IMR-90 (cell line): Measurements from ENCODE around the gene TPT1. TPM values are rescaled to one million over a fixed set of nuclear protein-coding genes. Genes with fewer than 3 reads are reported as not detected.

Experiments
- ATAC-seq: fragments of 200-7000 bp; cut with Tn5 transposase; 2 replicates; pipeline ENCODE4 v1.9.1; 2020; ENCODE audit warnings: low read depth, mild to moderate bottlenecking, moderate library complexity
- BruUV-seq: library from RNA; stranded (reverse); fragments of 400-500 nt; replicated peaks from 2 replicates; lab custom pipeline; 2021; lab: Mats Ljungman, UMichigan
- CTCF ChIA-PET: fragments of 300-600 bp; formaldehyde crosslinking; extraction: SDS; loops from one replicate; lab custom pipeline; 2021; ENCODE audit warnings: antibody characterized with exemption; lab: Yijun Ruan, JAX
- POLR2A ChIA-PET: fragments of 300-600 bp; sonication (Branson Sonifier 250); formaldehyde crosslinking; loops from one replicate; lab custom pipeline; 2022; ENCODE audit warnings: antibody characterized with exemption; ENCODE audit not compliant: unreplicated experiment; lab: Charles Lee
- DNase-seq: peaks from one replicate; pipeline ENCODE4 v3.0.0; 2013
- H2AFZ ChIP-seq: replicated peaks from 2 replicates; pipeline ENCODE3; 2013; ENCODE audit warnings: low read length, mild to moderate bottlenecking; ENCODE audit not compliant: poor library complexity
- H2AK5ac ChIP-seq: 2 replicates; pipeline ENCODE4 v1.6.1; 2013; ENCODE audit warnings: low read depth, low read length, inconsistent platforms
- H2AK9ac ChIP-seq: replicated peaks from 2 replicates; pipeline ENCODE3; 2013; ENCODE audit warnings: mild to moderate bottlenecking, low read depth, low read length, moderate library complexity; ENCODE audit not compliant: poor library complexity
- H2BK120ac ChIP-seq: 2 replicates; pipeline ENCODE4 v1.6.1; 2013; ENCODE audit warnings: low read depth, low read length, inconsistent platforms
- H2BK15ac ChIP-seq: 3 replicates; pipeline ENCODE4 v1.6.1; 2013; ENCODE audit warnings: low read depth, low read length, inconsistent platforms
- H2BK20ac ChIP-seq: 2 replicates; pipeline ENCODE4 v1.6.1; 2013; ENCODE audit warnings: low read depth, mild to moderate bottlenecking, inconsistent platforms, low read length, moderate library complexity
- H2BK5ac ChIP-seq: 2 replicates; pipeline ENCODE4 v1.6.1; 2013; ENCODE audit warnings: mild to moderate bottlenecking, low read depth, low read length, inconsistent platforms; ENCODE audit not compliant: poor library complexity, severe bottlenecking
- H3K14ac ChIP-seq: replicated peaks from 2 replicates; pipeline ENCODE4 v1.6.1; 2013; ENCODE audit warnings: low read depth, low read length, inconsistent platforms
- H3K18ac ChIP-seq: 2 replicates; pipeline ENCODE4 v1.6.1; 2013; ENCODE audit warnings: low read depth, low read length, control low read depth
- H3K23ac ChIP-seq: 2 replicates; pipeline ENCODE4 v1.6.1; 2013; ENCODE audit warnings: low read depth, low read length, inconsistent platforms
- H3K27ac ChIP-seq: 2 replicates; pipeline ENCODE4 v1.5.1; 2013; ENCODE audit warnings: mild to moderate bottlenecking, control low read depth, low read length; ENCODE audit not compliant: insufficient read depth
- H3K27me3 ChIP-seq: 2 replicates; pipeline ENCODE4 v1.6.1; 2013; ENCODE audit warnings: low read length; ENCODE audit not compliant: control insufficient read depth, insufficient read depth
- H3K36me3 ChIP-seq: 2 replicates; pipeline ENCODE4 v1.6.1; 2013; ENCODE audit warnings: low read length, mixed read lengths; ENCODE audit not compliant: control insufficient read depth, insufficient read depth
- H3K4ac ChIP-seq: 2 replicates; pipeline ENCODE4 v1.6.1; 2013; ENCODE audit warnings: low read depth, low read length, inconsistent platforms
- H3K4me1 ChIP-seq: 2 replicates; pipeline ENCODE4 v1.6.1; 2013; ENCODE audit warnings: low read length, mixed read lengths; ENCODE audit not compliant: control insufficient read depth, insufficient read depth
- H3K4me2 ChIP-seq: 2 replicates; pipeline ENCODE4 v1.6.1; 2013; ENCODE audit warnings: low read depth, mild to moderate bottlenecking, control low read depth, low read length, moderate library complexity
- H3K4me3 ChIP-seq: 2 replicates; pipeline ENCODE4 v1.5.1; 2013; ENCODE audit warnings: low read depth, mild to moderate bottlenecking, control low read depth, low read length, moderate library complexity; ENCODE audit not compliant: insufficient read depth
- H3K56ac ChIP-seq: 2 replicates; pipeline ENCODE4 v1.6.1; 2013; ENCODE audit warnings: low read length, inconsistent platforms; ENCODE audit not compliant: insufficient read depth; ENCODE audit errors: extremely low read depth
- H3K79me1 ChIP-seq, 2 experiments: 2 replicates each; pipeline ENCODE4 v1.6.1; 2013; ENCODE audit warnings: low read length in 2 of 2, inconsistent platforms in 1 of 2, low read depth in 1 of 2
- H3K9ac ChIP-seq: 2 replicates; pipeline ENCODE4 v1.6.1; 2013; ENCODE audit warnings: low read depth, low read length, control low read depth
- H3K9me1 ChIP-seq: 2 replicates; pipeline ENCODE4 v1.6.1; 2013; ENCODE audit warnings: low read length, inconsistent platforms; ENCODE audit not compliant: insufficient read depth
- H3K9me3 ChIP-seq: 2 replicates; pipeline ENCODE4 v1.6.1; 2013; ENCODE audit warnings: low read length; ENCODE audit not compliant: control insufficient read depth, insufficient read depth
- H4K20me1 ChIP-seq: 2 replicates; pipeline ENCODE4 v1.6.1; 2013; ENCODE audit warnings: low read length, inconsistent platforms; ENCODE audit not compliant: insufficient read depth
- H4K5ac ChIP-seq: 2 replicates; pipeline ENCODE4 v1.6.1; 2013; ENCODE audit warnings: mild to moderate bottlenecking, low read depth, low read length, control low read depth
- H4K8ac ChIP-seq, 2 experiments: 2 replicates each; pipeline ENCODE4 v1.6.1; 2013; ENCODE audit warnings: low read depth in 2 of 2, low read length in 2 of 2, control low read depth in 1 of 2, inconsistent platforms in 1 of 2
- H4K91ac ChIP-seq: 2 replicates; pipeline ENCODE4 v1.6.1; 2013; ENCODE audit warnings: low read depth, low read length, inconsistent platforms; ENCODE audit not compliant: insufficient read depth
- CTCF ChIP-seq: conservative IDR thresholded peaks from 2 replicates; pipeline ENCODE4 v1.5.1; 2012; ENCODE audit warnings: mild to moderate bottlenecking, low read depth, low read length, improper control_type of control experiment
- FOS ChIP-seq: fragments of 150-350 bp; IDR thresholded peaks from 2 replicates; pipeline ENCODE4 v1.6.1; 2016; ENCODE audit warnings: low read depth, low read length
- MAFK ChIP-seq: IDR thresholded peaks from 2 replicates; pipeline ENCODE4 v1.6.1; 2012; ENCODE audit warnings: low read depth, low read length, improper control_type of control experiment
- MAZ ChIP-seq: IDR thresholded peaks from 2 replicates; pipeline ENCODE4 v1.6.1; 2012; ENCODE audit warnings: low read depth, mild to moderate bottlenecking, low read length, improper control_type of control experiment, moderate library complexity, borderline replicate concordance
- MXI1 ChIP-seq: IDR thresholded peaks from 2 replicates; pipeline ENCODE4 v1.6.1; 2012; ENCODE audit warnings: low read depth, mild to moderate bottlenecking, low read length, moderate library complexity, borderline replicate concordance
- NFE2L2 ChIP-seq: fragments of 150-350 bp; IDR thresholded peaks from 2 replicates; pipeline ENCODE4 v1.6.1; 2016; ENCODE audit warnings: low read depth, mild to moderate bottlenecking, low read length
- POLR2A ChIP-seq: IDR thresholded peaks from 2 replicates; pipeline ENCODE4 v1.6.1; 2012; ENCODE audit warnings: mild to moderate bottlenecking, low read depth, low read length
- RAD21 ChIP-seq: IDR thresholded peaks from 2 replicates; pipeline ENCODE4 v1.6.1; 2012; ENCODE audit warnings: low read length, improper control_type of control experiment
- RCOR1 ChIP-seq: IDR thresholded peaks from 2 replicates; pipeline ENCODE4 v1.6.1; 2012; ENCODE audit warnings: mild to moderate bottlenecking, low read length, improper control_type of control experiment; ENCODE audit not compliant: insufficient replicate concordance
- RFX5 ChIP-seq: IDR thresholded peaks from 2 replicates; pipeline ENCODE4 v1.8.0; 2012; ENCODE audit warnings: low read depth, mild to moderate bottlenecking, low read length, moderate library complexity
- SMC3 ChIP-seq: fragments of 150-350 bp; IDR thresholded peaks from 2 replicates; pipeline ENCODE4 v1.6.1; 2016; ENCODE audit warnings: low read depth, mild to moderate bottlenecking, antibody characterized with exemption, low read length, moderate library complexity
- USF2 ChIP-seq: fragments of 150-350 bp; IDR thresholded peaks from 2 replicates; pipeline ENCODE4 v1.6.1; 2017; ENCODE audit warnings: mild to moderate bottlenecking, antibody characterized with exemption, low read length, low read depth
- dilution Hi-C: fragments of 300-500 bp; cut with HindIII; formaldehyde crosslinking; loops from one replicate; pipeline ENCODE4 v1.14.3; 2018; ENCODE audit warnings: low sequenced_read_pairs; ENCODE audit not compliant: unreplicated experiment
- in situ Hi-C: fragments of 300-500 bp; cut with MboI; formaldehyde crosslinking; loops from 3 replicates; pipeline ENCODE4 v1.14.3; 2019; ENCODE audit warnings: low sequenced_read_pairs, inconsistent platforms, mixed read lengths
- intact Hi-C: fragments of 100-400 bp; cut with micrococcal nuclease; formaldehyde crosslinking; loops from 2 replicates; pipeline ENCODE4 v1.10.0; 2022
- polyA plus RNA-seq, 3 experiments: library from polyadenylated mRNA; depleted of rRNA; stranded (reverse); fragments of >200 nt; gene quantifications; 2 replicates each; pipeline ENCODE4 v1.2.3, GENCODE V29; 2012; ENCODE audit warnings: low replicate concordance in 1 of 3
- total RNA-seq: library from RNA; depleted of rRNA; stranded (reverse); fragments of >200 nt; gene quantifications from 2 replicates; pipeline ENCODE4 v1.2.3, GENCODE V29; 2012

TPT1 gene
- total and polyA plus RNA-seq, 2 of the 4 experiments (the other 2 are of a cell fraction) = 1,663 to 2,665 TPM

GRCh38 chr13:45339399-45339798 is 1.6 kb downstream of the TPT1 start:
- Histone ChIP-seq H4K5ac (no peak overlapping the region), H2BK120ac (no peak overlapping the region), H2AK5ac (no peak overlapping the region), H3K9ac (peak overlapping the region; percentile 97), H2AFZ (no peak overlapping the region), H3K4me2 (peak overlapping the region; percentile 92), H3K23ac (peak overlapping the region; percentile 65; the same call in 1 of the 2 replicates), H3K56ac (no peak overlapping the region), H3K27me3 (no peaks in the 10 kb centered on the region), H2BK15ac (no peak overlapping the region), H3K14ac (no peak overlapping the region), H3K4me1 (peaks cover 4% of the 10 kb centered on the region), H3K18ac (no peak overlapping the region), H4K20me1 (peaks cover 66% of the 10 kb centered on the region), H3K79me1 (peaks cover 19 to 74% of the 10 kb centered on the region in 2 experiments), H2AK9ac (no peak overlapping the region), H4K91ac (no peak overlapping the region), H3K36me3 (peaks cover 45% of the 10 kb centered on the region), H3K9me3 (no peaks in the 10 kb centered on the region), H3K9me1 (peaks cover 15% of the 10 kb centered on the region), H3K27ac (no peak overlapping the region), H2BK5ac (no peak overlapping the region), H3K4ac (no peak overlapping the region), H2BK20ac (no peak overlapping the region), H3K4me3 (peak overlapping the region; percentile 88), H4K8ac (no peak overlapping the region)
- intact Hi-C loops = no loop called here
- ATAC-seq = no peak
- DNase-seq = no peak
- ChIA-PET POLR2A (no interaction called here), CTCF (no interaction called here)
- TF ChIP-seq FOS (no peak), CTCF (no peak), USF2 (no peak), RAD21 (no peak), NFE2L2 (no peak), POLR2A (no peak), RFX5 (no peak), SMC3 (no peak), MXI1 (no peak), MAFK (no peak), MAZ (no peak), RCOR1 (no peak)
- in situ Hi-C loops = no loop called here
- dilution Hi-C loops = no loop called here
- no TSS peak for BruUV-seq
